HepG2 (cell line): Measurements from ENCODE around the gene PTCRA. TPM values are rescaled to one million over a fixed set of nuclear protein-coding genes. Genes with fewer than 3 reads are reported as not detected.

Experiments
- BCL3 ChIP-seq: sonication (generic); formaldehyde crosslinking; IDR thresholded peaks from 2 replicates; pipeline ENCODE4 v1.5.1; 2020; ENCODE audit warnings: mild to moderate bottlenecking, missing genetic modification reagents, moderate library complexity
- HDAC2 ChIP-seq: sonication (generic); formaldehyde crosslinking; IDR thresholded peaks from 2 replicates; pipeline ENCODE4 v1.4.0; 2020; ENCODE audit warnings: missing genetic modification reagents
- KDM2A ChIP-seq: sonication (generic); formaldehyde crosslinking; IDR thresholded peaks from 2 replicates; pipeline ENCODE4 v1.4.0; 2020; ENCODE audit warnings: low read depth, missing genetic modification reagents, borderline replicate concordance
- NFKBIZ ChIP-seq: IDR thresholded peaks from 2 replicates; pipeline ENCODE4 v1.6.1; 2018; ENCODE audit warnings: missing genetic modification reagents, missing compliant biosample characterization
- PHF21A ChIP-seq: sonication (generic); formaldehyde crosslinking; IDR thresholded peaks from 2 replicates; pipeline ENCODE4 v1.5.0; 2020; ENCODE audit warnings: mild to moderate bottlenecking, missing genetic modification reagents
- SMAD3 ChIP-seq: sonication (generic); formaldehyde crosslinking; IDR thresholded peaks from 2 replicates; pipeline ENCODE4 v1.4.0; 2020; ENCODE audit warnings: missing genetic modification reagents
- XRCC5 ChIP-seq: fragments of 200-400 bp; formaldehyde crosslinking; optimal IDR thresholded peaks from 2 replicates; pipeline ENCODE3; 2017; ENCODE audit warnings: mild to moderate bottlenecking, low read length
- ZFP36L1 ChIP-seq: sonication (generic); formaldehyde crosslinking; IDR thresholded peaks from 2 replicates; pipeline ENCODE4 v1.8.0; 2022; ENCODE audit warnings: mild to moderate bottlenecking, missing genetic modification reagents, moderate library complexity
- ZFX ChIP-seq: sonication (generic); formaldehyde crosslinking; IDR thresholded peaks from 2 replicates; pipeline ENCODE4 v1.4.0; 2020; ENCODE audit warnings: mild to moderate bottlenecking, low read depth, missing genetic modification reagents, moderate library complexity
- ZNF142 ChIP-seq: sonication (generic); formaldehyde crosslinking; IDR thresholded peaks from 2 replicates; pipeline ENCODE4 v1.4.0; 2020; ENCODE audit warnings: missing genetic modification reagents
- ZNF24 ChIP-seq: fragments of 450-650 bp; IDR thresholded peaks from 2 replicates; pipeline ENCODE4 v1.6.1; 2017; ENCODE audit warnings: antibody characterized with exemption, mild to moderate bottlenecking
- ZNF619 ChIP-seq: sonication (generic); formaldehyde crosslinking; IDR thresholded peaks from 2 replicates; pipeline ENCODE4 v1.4.0; 2020; ENCODE audit warnings: mild to moderate bottlenecking, missing genetic modification reagents
- polyA plus RNA-seq, 8 experiments: library from polyadenylated mRNA; depleted of rRNA in 3 of 8; stranded (reverse) in 7 of 8; unstranded in 1 of 8; fragments of >200 nt; fragmentation: Illumina TruSeq in 4 of 8; extraction: Trizol in 4 of 8; gene quantifications; 2 replicates each; pipeline versions ENCODE4 v1.2.1 to v1.2.3, GENCODE V29; 2011 to 2016; ENCODE audit warnings: low read depth in 4 of 8, missing spikeins in 1 of 8, mixed read lengths in 1 of 8; ENCODE audit not compliant: insufficient read depth in 1 of 8
- total RNA-seq, 5 experiments: library from RNA; depleted of rRNA; stranded (reverse); fragments of >200 nt; fragmentation: Illumina TruSeq; extraction: Trizol; gene quantifications; 2 replicates each; pipeline ENCODE4 v1.2.3, GENCODE V29; 2016; ENCODE audit warnings: low read depth in 1 of 5

The PTCRA gene
- total and polyA plus RNA-seq, 2 of the 13 experiments (the other 11 are each of a cell fraction or from before 2014, with no cell fraction given): not detected

GRCh38 chr6:42911171-42912021 is 4.5 kb upstream of the PTCRA start (continued):
- TF ChIP-seq ZFP36L1 (CRISPR knock-in tag) (0 out of 2 replicates have a peak, but pooled peaks have one; percentile 23), PHF21A (0 out of 2 replicates have a peak, but pooled peaks have one; percentile 23), ZFX (peak; percentile 21), KDM2A (CRISPR knock-in tag) (peak; percentile 45; the same call in 1 of the 2 replicates), ZNF24 (no peak), BCL3 (CRISPR knock-in tag) (no peak), XRCC5 (peak; percentile 46), SMAD3 (CRISPR knock-in tag) (no peak), NFKBIZ (no peak), ZNF619 (CRISPR knock-in tag) (no peak), ZNF142 (CRISPR knock-in tag) (peak; percentile 46; the same call in 1 of the 2 replicates), HDAC2 (CRISPR knock-in tag) (0 out of 2 replicates have a peak, but pooled peaks have one; percentile 34)
